SK-N-SH (cell line): Measurements from ENCODE around the gene MALT1. TPM values are rescaled to one million over a fixed set of nuclear protein-coding genes. Genes with fewer than 3 reads are reported as not detected.

Experiments
- CTCF ChIA-PET: fragments of 300-600, 350-600 bp; formaldehyde crosslinking; extraction: SDS; loops from one replicate; lab custom pipeline; 2021; lab: Yijun Ruan, JAX
- POLR2A ChIA-PET: fragments of 350-600 bp; sonication (Branson Sonifier 250); formaldehyde crosslinking; extraction: SDS; loops from one replicate; lab custom pipeline; 2020; ENCODE audit warnings: antibody characterized with exemption, inconsistent platforms; lab: Yijun Ruan, JAX
- DNase-seq: peaks from one replicate; pipeline ENCODE4 v3.0.0; 2012
- H2AFZ ChIP-seq: fragments of 200-600 bp; sonication (generic); 2 replicates; pipeline ENCODE4 v1.8.1; 2016; ENCODE audit warnings: antibody characterized with exemption, mild to moderate bottlenecking, low read depth
- H3F3A ChIP-seq: fragments of 200-600 bp; sonication (generic); replicated peaks from 2 replicates; pipeline ENCODE3; 2016; ENCODE audit warnings: antibody characterized with exemption, mild to moderate bottlenecking; ENCODE audit not compliant: insufficient read depth
- H3K27ac ChIP-seq, 2 experiments: fragments of 200-500 bp in 1 of 2; fragments of 200-600 bp in 1 of 2; sonication (Bioruptor generic) in 1 of 2; sonication (generic), shearing (Covaris generic) in 1 of 2; 2 replicates each; pipeline versions ENCODE4 v1.5.1 to v1.6.1; 2014 to 2016; ENCODE audit warnings: low read depth in 2 of 2, inconsistent platforms in 1 of 2, low read length in 1 of 2, mild to moderate bottlenecking in 1 of 2, mixed read lengths in 1 of 2
- H3K27me3 ChIP-seq: fragments of 200-600 bp; sonication (generic), shearing (Covaris generic); 2 replicates; pipeline ENCODE4 v1.6.1; 2016; ENCODE audit warnings: mixed run types; ENCODE audit not compliant: insufficient read depth
- H3K36me3 ChIP-seq, 2 experiments: fragments of 200-500 bp in 1 of 2; fragments of 200-600 bp in 1 of 2; sonication (Bioruptor generic) in 1 of 2; sonication (generic) in 1 of 2; replicated peaks in 1 of 2; 2 replicates each; pipeline versions ENCODE3 to v1.5.1; 2014 to 2016; ENCODE audit warnings: low read length in 1 of 2, mild to moderate bottlenecking in 1 of 2; ENCODE audit not compliant: insufficient read depth in 2 of 2, control insufficient read depth in 1 of 2
- H3K4me1 ChIP-seq, 2 experiments: fragments of 200-500 bp in 1 of 2; fragments of 200-600 bp in 1 of 2; sonication (Bioruptor generic) in 1 of 2; sonication (generic), shearing (Covaris generic) in 1 of 2; 2 replicates each; pipeline versions ENCODE4 v1.5.1 to v1.6.1; 2014 to 2016; ENCODE audit warnings: low read depth in 1 of 2, low read length in 1 of 2, mixed run types in 1 of 2; ENCODE audit not compliant: insufficient read depth in 2 of 2, control insufficient read depth in 1 of 2
- H3K4me2 ChIP-seq: fragments of 200-600 bp; sonication (generic), shearing (Covaris generic); 2 replicates; pipeline ENCODE4 v1.6.1; 2017; ENCODE audit warnings: mixed run types
- H3K4me3 ChIP-seq, 2 experiments: fragments of 200-500 bp in 1 of 2; fragments of 200-600 bp in 1 of 2; sonication (Bioruptor generic) in 1 of 2; sonication (generic), shearing (Covaris generic) in 1 of 2; 2 replicates each; pipeline versions ENCODE4 v1.5.1 to v1.8.1; 2014 to 2016; ENCODE audit warnings: low read depth in 2 of 2, inconsistent platforms in 1 of 2, low read length in 1 of 2, mild to moderate bottlenecking in 1 of 2, mixed read lengths in 1 of 2, moderate library complexity in 1 of 2
- H3K79me2 ChIP-seq: fragments of 200-600 bp; sonication (generic); 2 replicates; pipeline ENCODE4 v1.8.1; 2017; ENCODE audit warnings: mild to moderate bottlenecking; ENCODE audit not compliant: insufficient read depth
- H3K9ac ChIP-seq: fragments of 200-600 bp; sonication (generic); 2 replicates; pipeline ENCODE4 v1.6.1; 2017; ENCODE audit warnings: mixed run types
- H3K9me2 ChIP-seq: fragments of 200-600 bp; sonication (generic); 2 replicates; pipeline ENCODE4 v1.6.1; 2017; ENCODE audit warnings: mixed run types
- H3K9me3 ChIP-seq: fragments of 200-600 bp; sonication (generic); 2 replicates; pipeline ENCODE4 v1.6.1; 2017; ENCODE audit warnings: mixed run types, mild to moderate bottlenecking, moderate library complexity
- H4K20me1 ChIP-seq: fragments of 200-600 bp; sonication (generic); 2 replicates; pipeline ENCODE4 v1.6.1; 2017; ENCODE audit warnings: mild to moderate bottlenecking, mixed run types; ENCODE audit not compliant: insufficient read depth
- CTCF ChIP-seq: fragments of 200-600 bp; sonication (generic); IDR thresholded peaks from 2 replicates; pipeline ENCODE4 v1.6.1; 2017; ENCODE audit warnings: antibody characterized with exemption, mild to moderate bottlenecking, moderate library complexity
- EZH2phosphoT487 ChIP-seq: fragments of 200-600 bp; sonication (generic); IDR thresholded peaks from 2 replicates; pipeline ENCODE4 v1.6.1; 2017; ENCODE audit warnings: low read depth, mixed run types, mild to moderate bottlenecking, antibody characterized with exemption, moderate library complexity, borderline replicate concordance
- FOSL2 ChIP-seq: IDR thresholded peaks from 2 replicates; pipeline ENCODE4 v1.4.0; 2012; ENCODE audit warnings: low read depth, mild to moderate bottlenecking, moderate library complexity, borderline replicate concordance
- FOXM1 ChIP-seq: IDR thresholded peaks from 2 replicates; pipeline ENCODE4 v1.4.0; 2012; ENCODE audit warnings: low read depth, mild to moderate bottlenecking
- GABPA ChIP-seq: IDR thresholded peaks from 2 replicates; pipeline ENCODE4 v1.4.0; 2012; ENCODE audit warnings: low read depth, mild to moderate bottlenecking
- GATA2 ChIP-seq: sonication (generic); formaldehyde crosslinking; IDR thresholded peaks from 2 replicates; pipeline ENCODE4 v1.5.0; 2020; ENCODE audit warnings: mild to moderate bottlenecking, missing genetic modification reagents
- NFIC ChIP-seq: IDR thresholded peaks from 2 replicates; pipeline ENCODE4 v1.4.0; 2012; ENCODE audit warnings: borderline replicate concordance
- NRF1 ChIP-seq: IDR thresholded peaks from 2 replicates; pipeline ENCODE4 v1.6.1; 2012; ENCODE audit warnings: low read depth, mild to moderate bottlenecking, low read length
- PBX3 ChIP-seq: IDR thresholded peaks from 2 replicates; pipeline ENCODE4; 2012
- RAD21 ChIP-seq: IDR thresholded peaks from 2 replicates; pipeline ENCODE4 v1.6.1; 2012; ENCODE audit warnings: mild to moderate bottlenecking, low read length
- RCOR1 ChIP-seq: fragments of 150-350 bp; IDR thresholded peaks from 2 replicates; pipeline ENCODE4 v1.6.1; 2017; ENCODE audit warnings: antibody characterized with exemption, low read length
- SIN3A ChIP-seq: IDR thresholded peaks from 2 replicates; pipeline ENCODE4 v1.6.1; 2012; ENCODE audit warnings: low read depth, mild to moderate bottlenecking, low read length, moderate library complexity, borderline replicate concordance
- SMC3 ChIP-seq: IDR thresholded peaks from 2 replicates; pipeline ENCODE4 v1.6.1; 2012; ENCODE audit warnings: low read depth, low read length, improper control_type of control experiment
- TAF1 ChIP-seq: IDR thresholded peaks from 2 replicates; pipeline ENCODE4 v1.6.1; 2012; ENCODE audit warnings: low read depth, mild to moderate bottlenecking, low read length, moderate library complexity, borderline replicate concordance
- TCF12 ChIP-seq: IDR thresholded peaks from 2 replicates; pipeline ENCODE4 v1.4.0; 2012
- TEAD4 ChIP-seq: IDR thresholded peaks from 2 replicates; pipeline ENCODE4 v1.4.0; 2012; ENCODE audit warnings: mild to moderate bottlenecking, borderline replicate concordance; ENCODE audit not compliant: insufficient read depth
- USF2 ChIP-seq: fragments of 150-350 bp; IDR thresholded peaks from 2 replicates; pipeline ENCODE4 v1.6.1; 2017; ENCODE audit warnings: antibody characterized with exemption, low read length, low read depth, borderline replicate concordance
- WGBS: methylation state at CpG from one replicate; pipeline ENCODE4 v1.1.6; 2017; ENCODE audit warnings: low lambda C conversion rate; 5-methylcytosine and 5-hydroxymethylcytosine counted together
- polyA plus RNA-seq, 3 experiments: library from polyadenylated mRNA; depleted of rRNA; stranded (reverse); fragments of >200 nt; gene quantifications; 2 replicates each; pipeline ENCODE4 v1.2.3, GENCODE V29; 2012

MALT1 gene
- polyA plus RNA-seq, 1 of the 3 experiments (the other 2 are of a cell fraction): 6.6 TPM

- no peak for TF ChIP-seq EZH2phosphoT487
- TF ChIP-seq NFIC: no peak
- TF ChIP-seq, all 33 proteins: peak for 0
Measured at GRCh38 chr18:58692422-58693185, 21.3 kb downstream of the MALT1 start (continued).

- Histone ChIP-seq H3F3A (no peaks in the 10 kb centered on the region), H3K27ac (no peak overlapping the region), H3K4me2 (no peak overlapping the region), H4K20me1 (no peaks in the 10 kb centered on the region), H3K9me2 (no peaks in the 10 kb centered on the region), H3K27me3 (no peaks in the 10 kb centered on the region), H3K79me2 (peaks cover 14% of the 10 kb centered on the region; the same call in 1 of the 2 replicates), H2AFZ (no peak overlapping the region), H3K9me3 (no peaks in the 10 kb centered on the region), H3K36me3 (peaks cover 9 to 25% of the 10 kb centered on the region in 2 experiments), H3K9ac (no peak overlapping the region), H3K4me1 (peaks cover 0 to 6% of the 10 kb centered on the region in 2 experiments; a peak in 2 of 4 replicates), H3K4me3 (no peak overlapping the region)
- POLR2A ChIA-PET: no interaction called here
- WGBS: 88% methylated on average over 1 of the region's 1 CpG
- DNase-seq: no peak
- TF ChIP-seq GABPA: no peak
- no peak for TF ChIP-seq TEAD4
- no peak for TF ChIP-seq GATA2 (CRISPR knock-in tag)
- TF ChIP-seq TCF12: no peak
- TF ChIP-seq SMC3: no peak
- TF ChIP-seq FOXM1: no peak
- no peak for TF ChIP-seq SIN3A
- no peak for TF ChIP-seq FOSL2
- no peak for TF ChIP-seq PBX3
- no peak for TF ChIP-seq RAD21
- no peak for TF ChIP-seq NRF1
- no peak for TF ChIP-seq RCOR1
- TF ChIP-seq CTCF: no peak
- no peak for TF ChIP-seq TAF1
- TF ChIP-seq NFIC: no peak
- TF ChIP-seq USF2: no peak
- CTCF ChIA-PET: no interaction called here
Measured at GRCh38 chr18:58694221-58694620, 23.0 kb downstream of the MALT1 start.
